Panc1 (cell line): Measurements from ENCODE around the gene ITIH2.

Experiments used
- POLR2AphosphoS5 ChIP-seq: IDR thresholded peaks from 2 replicates; pipeline ENCODE4 v1.6.1; 2012; ENCODE audit warnings: mild to moderate bottlenecking, low read depth, low read length, moderate library complexity
- REST ChIP-seq, 2 experiments: IDR thresholded peaks; 2 replicates each; pipeline ENCODE4 v1.6.1; 2011 to 2012; ENCODE audit warnings: low read depth in 2 of 2, control low read depth in 1 of 2, low read length in 1 of 2, mild to moderate bottlenecking in 1 of 2, moderate library complexity in 1 of 2; ENCODE audit not compliant: insufficient read depth in 1 of 2
- SIN3A ChIP-seq: IDR thresholded peaks from 2 replicates; pipeline ENCODE4 v1.6.1; 2012; ENCODE audit warnings: low read depth, mild to moderate bottlenecking, low read length, moderate library complexity, borderline replicate concordance; ENCODE audit not compliant: insufficient read depth
- TCF7L2 ChIP-seq: IDR thresholded peaks from 2 replicates; pipeline ENCODE4 v1.6.1; 2011; ENCODE audit warnings: mild to moderate bottlenecking, low read depth, low read length, inconsistent platforms
- TF ChIP-seq, protein P1 (sequence below): fragments of 450-650 bp; IDR thresholded peaks from 2 replicates; pipeline ENCODE4 v1.5.1; 2017; ENCODE audit warnings: mild to moderate bottlenecking

GRCh38 chr10:7766241-7766640, 63.1 kb downstream of the ITIH2 start:
- TF ChIP-seq, protein P1, sequence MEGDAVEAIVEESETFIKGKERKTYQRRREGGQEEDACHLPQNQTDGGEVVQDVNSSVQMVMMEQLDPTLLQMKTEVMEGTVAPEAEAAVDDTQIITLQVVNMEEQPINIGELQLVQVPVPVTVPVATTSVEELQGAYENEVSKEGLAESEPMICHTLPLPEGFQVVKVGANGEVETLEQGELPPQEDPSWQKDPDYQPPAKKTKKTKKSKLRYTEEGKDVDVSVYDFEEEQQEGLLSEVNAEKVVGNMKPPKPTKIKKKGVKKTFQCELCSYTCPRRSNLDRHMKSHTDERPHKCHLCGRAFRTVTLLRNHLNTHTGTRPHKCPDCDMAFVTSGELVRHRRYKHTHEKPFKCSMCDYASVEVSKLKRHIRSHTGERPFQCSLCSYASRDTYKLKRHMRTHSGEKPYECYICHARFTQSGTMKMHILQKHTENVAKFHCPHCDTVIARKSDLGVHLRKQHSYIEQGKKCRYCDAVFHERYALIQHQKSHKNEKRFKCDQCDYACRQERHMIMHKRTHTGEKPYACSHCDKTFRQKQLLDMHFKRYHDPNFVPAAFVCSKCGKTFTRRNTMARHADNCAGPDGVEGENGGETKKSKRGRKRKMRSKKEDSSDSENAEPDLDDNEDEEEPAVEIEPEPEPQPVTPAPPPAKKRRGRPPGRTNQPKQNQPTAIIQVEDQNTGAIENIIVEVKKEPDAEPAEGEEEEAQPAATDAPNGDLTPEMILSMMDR, result no peak
- no peak for TF ChIP-seq SIN3A
- TF ChIP-seq POLR2AphosphoS5, result no peak
- TF ChIP-seq REST (IDR thresholded peaks at IDR 0.05; ENCODE audit: insufficient read depth in 1 of 2, low read depth in 2 of 2, low read length in 1 of 2), result no peak
- no peak for TF ChIP-seq TCF7L2
